Fibroblast of the aortic adventitia (primary cell): Measurements from ENCODE around the gene L3MBTL3. TPM values are rescaled to one million over a fixed set of nuclear protein-coding genes. Genes with fewer than 3 reads are reported as not detected.

Experiments
- DNase-seq: peaks from one replicate; pipeline ENCODE4 v3.0.0-alpha.2; 2010; ENCODE audit warnings: low read depth
- H3K4me3 ChIP-seq: 2 replicates; pipeline ENCODE4 v1.5.1; 2011; ENCODE audit warnings: low read depth, mild to moderate bottlenecking, control low read depth, low read length, moderate library complexity
- total RNA-seq: library from RNA; depleted of rRNA; stranded (reverse); fragments of >200 nt; gene quantifications from 2 replicates; pipeline ENCODE4 v1.2.3, GENCODE V29; 2012; ENCODE audit warnings: low replicate concordance
- TF ChIP-seq, protein P1 (sequence below): IDR thresholded peaks from 2 replicates; pipeline ENCODE4 v1.5.1; 2011; ENCODE audit warnings: mild to moderate bottlenecking, low read length, control low read depth, inconsistent platforms; ENCODE audit not compliant: insufficient read depth

L3MBTL3 gene
- total RNA-seq, 1 donor: 9.8 TPM

DNA sequence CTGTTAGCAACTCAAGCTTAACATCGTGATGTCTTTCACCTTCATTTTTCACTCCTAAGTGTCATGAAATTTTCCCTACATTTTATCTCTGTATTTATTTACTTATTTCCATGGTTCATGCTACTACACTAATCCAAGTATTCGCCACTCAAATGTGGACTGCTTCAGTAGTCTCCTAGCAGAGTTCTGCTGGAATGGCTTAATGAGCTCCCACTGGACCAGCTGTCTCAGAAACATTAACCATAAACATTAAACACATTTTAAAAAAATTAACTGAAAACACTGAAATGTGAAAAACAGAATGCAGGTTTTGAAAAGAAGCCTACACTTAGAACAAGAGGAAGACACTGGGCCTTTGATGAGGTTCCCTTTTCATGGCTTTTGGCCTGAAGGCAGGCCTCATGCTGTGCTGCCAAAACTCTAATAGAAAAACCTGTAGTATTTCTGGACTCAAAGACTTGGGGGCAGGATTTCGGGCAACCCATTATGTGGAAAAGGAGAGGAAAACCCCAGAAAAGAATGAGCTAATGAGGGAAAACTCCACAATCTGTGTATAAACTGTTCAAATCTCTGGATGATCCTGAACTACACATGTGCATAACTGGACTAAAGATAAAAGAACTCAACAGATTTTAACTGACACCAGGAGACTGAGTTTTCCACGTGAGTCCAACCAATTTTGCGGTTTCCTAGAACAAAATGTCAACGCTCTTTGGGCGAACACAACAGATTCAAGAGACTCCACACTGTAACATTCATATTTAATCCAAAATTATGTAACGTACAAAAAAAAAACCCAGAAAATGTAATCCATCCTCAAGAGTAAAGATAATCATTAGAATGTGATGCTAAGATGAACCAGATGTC, 171.4 kb downstream of the L3MBTL3 start:
- no peak for DNase-seq
- H3K4me3 ChIP-seq: no peak overlapping the region
- TF ChIP-seq, protein P1, sequence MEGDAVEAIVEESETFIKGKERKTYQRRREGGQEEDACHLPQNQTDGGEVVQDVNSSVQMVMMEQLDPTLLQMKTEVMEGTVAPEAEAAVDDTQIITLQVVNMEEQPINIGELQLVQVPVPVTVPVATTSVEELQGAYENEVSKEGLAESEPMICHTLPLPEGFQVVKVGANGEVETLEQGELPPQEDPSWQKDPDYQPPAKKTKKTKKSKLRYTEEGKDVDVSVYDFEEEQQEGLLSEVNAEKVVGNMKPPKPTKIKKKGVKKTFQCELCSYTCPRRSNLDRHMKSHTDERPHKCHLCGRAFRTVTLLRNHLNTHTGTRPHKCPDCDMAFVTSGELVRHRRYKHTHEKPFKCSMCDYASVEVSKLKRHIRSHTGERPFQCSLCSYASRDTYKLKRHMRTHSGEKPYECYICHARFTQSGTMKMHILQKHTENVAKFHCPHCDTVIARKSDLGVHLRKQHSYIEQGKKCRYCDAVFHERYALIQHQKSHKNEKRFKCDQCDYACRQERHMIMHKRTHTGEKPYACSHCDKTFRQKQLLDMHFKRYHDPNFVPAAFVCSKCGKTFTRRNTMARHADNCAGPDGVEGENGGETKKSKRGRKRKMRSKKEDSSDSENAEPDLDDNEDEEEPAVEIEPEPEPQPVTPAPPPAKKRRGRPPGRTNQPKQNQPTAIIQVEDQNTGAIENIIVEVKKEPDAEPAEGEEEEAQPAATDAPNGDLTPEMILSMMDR: no peak

Other genes with a start within 250 kb of the L3MBTL3 start
- gene TMEM244, start 157.3 kb upstream of the L3MBTL3 start, total RNA-seq: 0.45 TPM in 1 of 2 replicates, not detected in the other
- gene SAMD3, start 204.4 kb downstream of the L3MBTL3 start, total RNA-seq: 9.1 and 33.9 TPM in 2 replicates